ENCODE results near the gene MUC5B. TPM values are rescaled to one million over a fixed set of nuclear protein-coding genes. Genes with fewer than 3 reads are reported as not detected.

The MUC5B gene
- polyA plus RNA-seq, 1 donor, result 0.03 TPM

- DNase-seq, result no peak
Measured at GRCh38 chr11:1302461-1303125, 79.7 kb downstream of the MUC5B start.

GRCh38 chr11:1303126-1303821 lies 80.4 kb downstream of the MUC5B start:
- DNase-seq, result no peak

- no peak for DNase-seq
Measured at GRCh38 chr11:1303973-1304372, 81.1 kb downstream of the MUC5B start.

GRCh38 chr11:1304380-1304779 lies 81.5 kb downstream of the MUC5B start:
- DNase-seq, result no peak

GRCh38 chr11:1305063-1305495 lies 82.2 kb downstream of the MUC5B start:
- no peak for DNase-seq

GRCh38 chr11:1305501-1306056 lies 82.7 kb downstream of the MUC5B start:
- no peak for DNase-seq

- DNase-seq, result no peak
Measured at GRCh38 chr11:1306186-1307162, 83.6 kb downstream of the MUC5B start.

- no peak for DNase-seq
Measured at GRCh38 chr11:1307163-1307870, 84.5 kb downstream of the MUC5B start.

GRCh38 chr11:1307998-1308742 lies 85.3 kb downstream of the MUC5B start:
- no peak for DNase-seq

GRCh38 chr11:1308743-1309497 lies 86.1 kb downstream of the MUC5B start:
- DNase-seq, result no peak

- peak; percentile 97 for DNase-seq
Measured at GRCh38 chr11:1309498-1310317, 86.8 kb downstream of the MUC5B start, which contains the start of gene TOLLIP. TSS of gene TOLLIP (minus strand) at chr11:1309632. CDS start at chr11:1309498, 134 bp downstream.

GRCh38 chr11:1310318-1310687 lies 87.4 kb downstream of the MUC5B start:
- no peak for DNase-seq

GRCh38 chr11:1310772-1311468 lies 88.1 kb downstream of the MUC5B start:
- no peak for DNase-seq

Other genes starting within 250 kb of the MUC5B start
- gene MUC6, start 186.3 kb upstream of the MUC5B start, polyA plus RNA-seq (ENCODE audit: insufficient read length), result 0.10 TPM
- gene MUC2, start 148.2 kb upstream of the MUC5B start, polyA plus RNA-seq (ENCODE audit: insufficient read length), result 0.05 TPM
- not detected for gene MUC5AC, start 65.1 kb upstream of the MUC5B start, polyA plus RNA-seq (ENCODE audit: insufficient read length)
- 33.9 TPM for gene TOLLIP, start 86.6 kb downstream of the MUC5B start, polyA plus RNA-seq (ENCODE audit: insufficient read length)
- 1.1 TPM for gene BRSK2, start 166.9 kb downstream of the MUC5B start, polyA plus RNA-seq (ENCODE audit: insufficient read length)